ENCODE data around the gene PCBP3. TPM values are rescaled to one million over a fixed set of nuclear protein-coding genes. Genes with fewer than 3 reads are reported as not detected.

PCBP3 gene
- polyA plus RNA-seq, 1 donor from 2014 or later, result 1.7 TPM

- Histone ChIP-seq H3K9me3 (ENCODE audit: low read length) (no peaks in the 10 kb centered on the region), H4K20me1 (ENCODE audit: insufficient read depth) (no peaks in the 10 kb centered on the region), H3K79me2 (replicated peaks; ENCODE audit: insufficient read depth, low read length) (no peaks in the 10 kb centered on the region), H3K4me3 (ENCODE audit: low read length) (no peak overlapping the region), H3K27me3 (ENCODE audit: insufficient read depth, low read depth, low read length) (no peaks in the 10 kb centered on the region), H3K27ac (ENCODE audit: low read length) (no peak overlapping the region), H2AFZ (ENCODE audit: low read depth, low read length) (no peak overlapping the region), H3K36me3 (ENCODE audit: insufficient read depth, low read length) (no peaks in the 10 kb centered on the region), H3K9ac (ENCODE audit: low read length) (no peak overlapping the region), H3K4me2 (ENCODE audit: low read length) (no peak overlapping the region), H3K9me2 (ENCODE audit: insufficient read depth, low read length) (no peaks in the 10 kb centered on the region), H3F3A (ENCODE audit: insufficient read depth, low read length, poor library complexity, severe bottlenecking) (no peaks in the 10 kb centered on the region)
- TF ChIP-seq POLR2AphosphoS5 (IDR thresholded peaks at IDR 0.05), result no peak
- no peak for TF ChIP-seq MXI1 (conservative IDR thresholded peaks at IDR 0.05; ENCODE audit: poor library complexity, severe bottlenecking)
- TF ChIP-seq, protein P1, sequence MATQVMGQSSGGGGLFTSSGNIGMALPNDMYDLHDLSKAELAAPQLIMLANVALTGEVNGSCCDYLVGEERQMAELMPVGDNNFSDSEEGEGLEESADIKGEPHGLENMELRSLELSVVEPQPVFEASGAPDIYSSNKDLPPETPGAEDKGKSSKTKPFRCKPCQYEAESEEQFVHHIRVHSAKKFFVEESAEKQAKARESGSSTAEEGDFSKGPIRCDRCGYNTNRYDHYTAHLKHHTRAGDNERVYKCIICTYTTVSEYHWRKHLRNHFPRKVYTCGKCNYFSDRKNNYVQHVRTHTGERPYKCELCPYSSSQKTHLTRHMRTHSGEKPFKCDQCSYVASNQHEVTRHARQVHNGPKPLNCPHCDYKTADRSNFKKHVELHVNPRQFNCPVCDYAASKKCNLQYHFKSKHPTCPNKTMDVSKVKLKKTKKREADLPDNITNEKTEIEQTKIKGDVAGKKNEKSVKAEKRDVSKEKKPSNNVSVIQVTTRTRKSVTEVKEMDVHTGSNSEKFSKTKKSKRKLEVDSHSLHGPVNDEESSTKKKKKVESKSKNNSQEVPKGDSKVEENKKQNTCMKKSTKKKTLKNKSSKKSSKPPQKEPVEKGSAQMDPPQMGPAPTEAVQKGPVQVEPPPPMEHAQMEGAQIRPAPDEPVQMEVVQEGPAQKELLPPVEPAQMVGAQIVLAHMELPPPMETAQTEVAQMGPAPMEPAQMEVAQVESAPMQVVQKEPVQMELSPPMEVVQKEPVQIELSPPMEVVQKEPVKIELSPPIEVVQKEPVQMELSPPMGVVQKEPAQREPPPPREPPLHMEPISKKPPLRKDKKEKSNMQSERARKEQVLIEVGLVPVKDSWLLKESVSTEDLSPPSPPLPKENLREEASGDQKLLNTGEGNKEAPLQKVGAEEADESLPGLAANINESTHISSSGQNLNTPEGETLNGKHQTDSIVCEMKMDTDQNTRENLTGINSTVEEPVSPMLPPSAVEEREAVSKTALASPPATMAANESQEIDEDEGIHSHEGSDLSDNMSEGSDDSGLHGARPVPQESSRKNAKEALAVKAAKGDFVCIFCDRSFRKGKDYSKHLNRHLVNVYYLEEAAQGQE (IDR thresholded peaks at IDR 0.05; ENCODE audit: borderline replicate concordance), result no peak
- TF ChIP-seq CTCF (IDR thresholded peaks at IDR 0.05; ENCODE audit: poor library complexity, severe bottlenecking), result no peak
Observed at GRCh38 chr21:45766055-45766454, 122.5 kb downstream of the PCBP3 start.

- no peaks in the 10 kb centered on the region for H3K9me3 ChIP-seq (ENCODE audit: low read length)
- H3K27ac ChIP-seq (ENCODE audit: low read length), result no peak overlapping the region
- TF ChIP-seq TAF1 (IDR thresholded peaks at IDR 0.05; ENCODE audit: low read depth) (no peak), MXI1 (conservative IDR thresholded peaks at IDR 0.05; ENCODE audit: poor library complexity, severe bottlenecking) (no peak), SMC3 (conservative IDR thresholded peaks at IDR 0.05; ENCODE audit: poor library complexity) (no peak), RAD21 (conservative IDR thresholded peaks at IDR 0.05) (no peak), CTCF (IDR thresholded peaks at IDR 0.05; ENCODE audit: poor library complexity, severe bottlenecking) (no peak), EZH2 (IDR thresholded peaks at IDR 0.05; ENCODE audit: borderline replicate concordance, insufficient read depth, low read length, poor library complexity, severe bottlenecking) (no peak), EP300 (conservative IDR thresholded peaks at IDR 0.05; ENCODE audit: poor library complexity, severe bottlenecking) (no peak), POLR2AphosphoS5 (IDR thresholded peaks at IDR 0.05) (no peak)
- TF ChIP-seq, protein P1 (IDR thresholded peaks at IDR 0.05; ENCODE audit: borderline replicate concordance), result no peak
- H3K4me3 ChIP-seq (ENCODE audit: low read length), result no peak overlapping the region
- H3F3A ChIP-seq (ENCODE audit: insufficient read depth, low read length, poor library complexity, severe bottlenecking), result no peaks in the 10 kb centered on the region
- no peaks in the 10 kb centered on the region for H3K79me2 ChIP-seq (replicated peaks; ENCODE audit: insufficient read depth, low read length)
- H3K27me3 ChIP-seq (ENCODE audit: insufficient read depth, low read depth, low read length), result no peaks in the 10 kb centered on the region
- no peak overlapping the region for H3K9ac ChIP-seq (ENCODE audit: low read length)
- H3K9me2 ChIP-seq (ENCODE audit: insufficient read depth, low read length), result no peaks in the 10 kb centered on the region
- no peaks in the 10 kb centered on the region for H4K20me1 ChIP-seq (ENCODE audit: insufficient read depth)
- H3K4me2 ChIP-seq (ENCODE audit: low read length), result no peak overlapping the region
- no peaks in the 10 kb centered on the region for H3K36me3 ChIP-seq (ENCODE audit: insufficient read depth, low read length)
- H2AFZ ChIP-seq (ENCODE audit: low read depth, low read length), result no peak overlapping the region
Observed at GRCh38 chr21:45766501-45766900, 123.0 kb downstream of the PCBP3 start.

Measured in neural cell (in vitro differentiated cells).